GM23338 (cell line): Measurements from ENCODE around the gene FOLR1.

Experiments used
- EZH2 ChIP-seq: fragments of 200-600 bp; sonication (generic); IDR thresholded peaks from one replicate; pipeline ENCODE4 v1.8.0; 2017; ENCODE audit warnings: antibody characterized with exemption, mild to moderate bottlenecking, low read depth; ENCODE audit not compliant: unreplicated experiment
- JUNB ChIP-seq: IDR thresholded peaks from one replicate; pipeline ENCODE4 v1.6.1; 2016; ENCODE audit warnings: antibody characterized with exemption; ENCODE audit not compliant: unreplicated experiment
- POLR2AphosphoS5 ChIP-seq: IDR thresholded peaks from 2 replicates; pipeline ENCODE4 v1.6.1; 2016; ENCODE audit warnings: antibody characterized with exemption, low read depth
- STAT1 ChIP-seq: IDR thresholded peaks from one replicate; pipeline ENCODE4 v1.6.1; 2016; ENCODE audit warnings: antibody characterized with exemption; ENCODE audit not compliant: unreplicated experiment
- TF ChIP-seq, protein P1 (sequence below), 2 experiments: fragments of 200-600 bp in 1 of 2; sonication (generic) in 1 of 2; conservative IDR thresholded peaks; 2 replicates each; pipeline versions ENCODE4 v1.5.1 to v1.6.1; 2016 to 2017; ENCODE audit warnings: antibody characterized with exemption in 2 of 2, low read depth in 2 of 2, mild to moderate bottlenecking in 2 of 2, moderate library complexity in 1 of 2
- TF ChIP-seq, protein P2 (sequence below): IDR thresholded peaks from one replicate; pipeline ENCODE4 v1.6.1; 2018; ENCODE audit warnings: antibody characterized with exemption; ENCODE audit not compliant: unreplicated experiment

DNA sequence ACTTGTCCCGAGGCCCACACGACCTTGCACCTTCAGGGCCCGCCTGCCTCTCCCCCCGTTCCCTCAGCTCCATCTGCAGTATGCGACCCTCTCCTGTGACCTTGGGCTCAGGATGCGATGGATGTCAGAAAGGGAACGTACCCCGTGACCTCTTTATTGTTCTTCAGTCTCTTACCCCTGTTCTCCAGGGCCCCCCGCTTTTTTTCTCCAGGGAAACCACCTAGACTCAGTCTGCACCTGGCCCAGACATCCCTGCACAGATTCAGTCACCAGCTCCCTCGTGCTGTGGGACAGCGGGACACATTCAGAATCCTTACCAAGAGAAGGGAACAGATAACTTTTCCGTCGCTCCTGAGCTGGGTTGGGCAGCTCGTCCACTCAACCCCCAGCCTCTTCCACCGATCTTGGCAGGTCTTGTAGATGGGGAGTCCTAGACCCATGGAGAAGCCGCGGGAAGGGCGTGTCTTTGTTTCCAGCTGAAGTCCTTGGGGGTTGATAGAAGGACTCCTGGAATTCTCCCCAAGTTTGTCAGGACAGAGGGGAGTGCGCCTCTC lies 53.4 kb downstream of the FOLR1 start:
- TF ChIP-seq POLR2AphosphoS5, result no peak
- TF ChIP-seq, protein P1, sequence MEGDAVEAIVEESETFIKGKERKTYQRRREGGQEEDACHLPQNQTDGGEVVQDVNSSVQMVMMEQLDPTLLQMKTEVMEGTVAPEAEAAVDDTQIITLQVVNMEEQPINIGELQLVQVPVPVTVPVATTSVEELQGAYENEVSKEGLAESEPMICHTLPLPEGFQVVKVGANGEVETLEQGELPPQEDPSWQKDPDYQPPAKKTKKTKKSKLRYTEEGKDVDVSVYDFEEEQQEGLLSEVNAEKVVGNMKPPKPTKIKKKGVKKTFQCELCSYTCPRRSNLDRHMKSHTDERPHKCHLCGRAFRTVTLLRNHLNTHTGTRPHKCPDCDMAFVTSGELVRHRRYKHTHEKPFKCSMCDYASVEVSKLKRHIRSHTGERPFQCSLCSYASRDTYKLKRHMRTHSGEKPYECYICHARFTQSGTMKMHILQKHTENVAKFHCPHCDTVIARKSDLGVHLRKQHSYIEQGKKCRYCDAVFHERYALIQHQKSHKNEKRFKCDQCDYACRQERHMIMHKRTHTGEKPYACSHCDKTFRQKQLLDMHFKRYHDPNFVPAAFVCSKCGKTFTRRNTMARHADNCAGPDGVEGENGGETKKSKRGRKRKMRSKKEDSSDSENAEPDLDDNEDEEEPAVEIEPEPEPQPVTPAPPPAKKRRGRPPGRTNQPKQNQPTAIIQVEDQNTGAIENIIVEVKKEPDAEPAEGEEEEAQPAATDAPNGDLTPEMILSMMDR (conservative IDR thresholded peaks at IDR 0.05; ENCODE audit: low read depth in 2 of 2), result no peak
- peak; percentile 83 for TF ChIP-seq EZH2
- TF ChIP-seq, protein P2, sequence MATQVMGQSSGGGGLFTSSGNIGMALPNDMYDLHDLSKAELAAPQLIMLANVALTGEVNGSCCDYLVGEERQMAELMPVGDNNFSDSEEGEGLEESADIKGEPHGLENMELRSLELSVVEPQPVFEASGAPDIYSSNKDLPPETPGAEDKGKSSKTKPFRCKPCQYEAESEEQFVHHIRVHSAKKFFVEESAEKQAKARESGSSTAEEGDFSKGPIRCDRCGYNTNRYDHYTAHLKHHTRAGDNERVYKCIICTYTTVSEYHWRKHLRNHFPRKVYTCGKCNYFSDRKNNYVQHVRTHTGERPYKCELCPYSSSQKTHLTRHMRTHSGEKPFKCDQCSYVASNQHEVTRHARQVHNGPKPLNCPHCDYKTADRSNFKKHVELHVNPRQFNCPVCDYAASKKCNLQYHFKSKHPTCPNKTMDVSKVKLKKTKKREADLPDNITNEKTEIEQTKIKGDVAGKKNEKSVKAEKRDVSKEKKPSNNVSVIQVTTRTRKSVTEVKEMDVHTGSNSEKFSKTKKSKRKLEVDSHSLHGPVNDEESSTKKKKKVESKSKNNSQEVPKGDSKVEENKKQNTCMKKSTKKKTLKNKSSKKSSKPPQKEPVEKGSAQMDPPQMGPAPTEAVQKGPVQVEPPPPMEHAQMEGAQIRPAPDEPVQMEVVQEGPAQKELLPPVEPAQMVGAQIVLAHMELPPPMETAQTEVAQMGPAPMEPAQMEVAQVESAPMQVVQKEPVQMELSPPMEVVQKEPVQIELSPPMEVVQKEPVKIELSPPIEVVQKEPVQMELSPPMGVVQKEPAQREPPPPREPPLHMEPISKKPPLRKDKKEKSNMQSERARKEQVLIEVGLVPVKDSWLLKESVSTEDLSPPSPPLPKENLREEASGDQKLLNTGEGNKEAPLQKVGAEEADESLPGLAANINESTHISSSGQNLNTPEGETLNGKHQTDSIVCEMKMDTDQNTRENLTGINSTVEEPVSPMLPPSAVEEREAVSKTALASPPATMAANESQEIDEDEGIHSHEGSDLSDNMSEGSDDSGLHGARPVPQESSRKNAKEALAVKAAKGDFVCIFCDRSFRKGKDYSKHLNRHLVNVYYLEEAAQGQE, result no peak
- TF ChIP-seq STAT1, result no peak
- no peak for TF ChIP-seq JUNB
